AG04450 (cell line): ENCODE measurements around the gene MIA. TPM values are rescaled to one million over a fixed set of nuclear protein-coding genes. Genes with fewer than 3 reads are reported as not detected.

ENCODE experiments used
- CTCF ChIA-PET: fragments of 300-600, 350-600 bp; formaldehyde crosslinking; extraction: SDS; loops from one replicate; lab custom pipeline; 2022; ENCODE audit warnings: antibody characterized with exemption, inconsistent platforms; lab: Charles Lee
- POLR2A ChIA-PET: fragments of 350-600 bp; formaldehyde crosslinking; extraction: SDS; loops from one replicate; lab custom pipeline; 2021; ENCODE audit warnings: antibody characterized with exemption, inconsistent platforms; lab: Yijun Ruan, JAX
- DNase-seq: peaks from one replicate; pipeline ENCODE4 v3.0.0-alpha.2; 2011; ENCODE audit warnings: low read depth, low spot score
- H3K27ac ChIP-seq: one replicate; pipeline ENCODE4 v1.5.1; 2012; ENCODE audit warnings: low read depth, low read length, control low read depth
- H3K27me3 ChIP-seq: one replicate; pipeline ENCODE4 v1.6.0; 2012; ENCODE audit warnings: low read length; ENCODE audit not compliant: control insufficient read depth, insufficient read depth
- H3K4me3 ChIP-seq: 2 replicates; pipeline ENCODE4 v1.5.1; 2011; ENCODE audit warnings: mild to moderate bottlenecking, low read depth, low read length, control low read depth
- H3K9me3 ChIP-seq: 2 replicates; pipeline ENCODE4 v1.5.1; 2012; ENCODE audit warnings: low read length; ENCODE audit not compliant: control insufficient read depth, insufficient read depth
- polyA plus RNA-seq: library from polyadenylated mRNA; depleted of rRNA; stranded (reverse); fragments of >200 nt; gene quantifications from 2 replicates; pipeline ENCODE4 v1.2.3, GENCODE V29; 2011
- TF ChIP-seq, protein P1 (sequence below): IDR thresholded peaks from 2 replicates; pipeline ENCODE4 v1.5.1; 2011; ENCODE audit warnings: low read depth, low read length, control low read depth, inconsistent platforms

MIA gene
- polyA plus RNA-seq, 1 experiment, result not detected

DNA sequence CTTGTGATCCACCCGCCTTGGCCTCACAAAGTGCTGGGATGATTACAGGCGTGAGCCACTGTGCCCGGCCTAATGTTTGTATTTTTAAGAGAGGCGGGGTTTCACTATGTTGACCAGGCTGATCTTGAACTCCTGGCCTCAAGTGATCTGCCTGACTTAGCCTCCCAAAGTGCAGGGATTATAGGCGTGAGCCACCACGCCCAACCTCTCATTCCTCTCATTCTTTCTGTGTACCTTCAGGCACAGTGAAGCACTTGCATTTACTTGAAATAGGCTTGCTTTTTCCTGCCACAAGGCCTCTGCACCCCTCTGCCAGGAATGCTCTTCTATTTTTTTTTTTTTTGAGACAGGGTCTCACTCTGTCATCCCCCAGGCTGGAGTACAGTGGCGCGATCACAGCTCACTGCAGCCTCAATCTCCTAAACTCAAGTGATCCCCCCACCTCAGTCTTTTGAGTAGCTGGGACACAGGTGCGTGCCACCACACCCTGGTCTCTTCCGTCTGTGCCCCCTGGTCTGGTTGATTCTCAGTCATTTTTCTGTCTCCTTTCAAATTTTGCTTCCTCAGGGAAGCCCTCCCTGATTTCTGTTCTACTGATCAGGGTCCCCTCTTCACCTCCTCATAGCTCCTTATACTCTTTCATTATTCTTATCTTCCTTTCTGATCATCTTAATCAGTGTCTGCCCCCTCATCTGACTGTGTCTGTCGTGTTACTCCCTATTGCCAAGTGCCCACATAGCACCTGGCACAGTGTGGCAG lies 40.1 kb upstream of the MIA start:
- Histone ChIP-seq H3K4me3 (no peak overlapping the region), H3K9me3 (no peaks in the 10 kb centered on the region), H3K27ac (no peak overlapping the region), H3K27me3 (no peaks in the 10 kb centered on the region)
- ChIA-PET CTCF (no interaction called here), POLR2A (no interaction called here)
- TF ChIP-seq, protein P1, sequence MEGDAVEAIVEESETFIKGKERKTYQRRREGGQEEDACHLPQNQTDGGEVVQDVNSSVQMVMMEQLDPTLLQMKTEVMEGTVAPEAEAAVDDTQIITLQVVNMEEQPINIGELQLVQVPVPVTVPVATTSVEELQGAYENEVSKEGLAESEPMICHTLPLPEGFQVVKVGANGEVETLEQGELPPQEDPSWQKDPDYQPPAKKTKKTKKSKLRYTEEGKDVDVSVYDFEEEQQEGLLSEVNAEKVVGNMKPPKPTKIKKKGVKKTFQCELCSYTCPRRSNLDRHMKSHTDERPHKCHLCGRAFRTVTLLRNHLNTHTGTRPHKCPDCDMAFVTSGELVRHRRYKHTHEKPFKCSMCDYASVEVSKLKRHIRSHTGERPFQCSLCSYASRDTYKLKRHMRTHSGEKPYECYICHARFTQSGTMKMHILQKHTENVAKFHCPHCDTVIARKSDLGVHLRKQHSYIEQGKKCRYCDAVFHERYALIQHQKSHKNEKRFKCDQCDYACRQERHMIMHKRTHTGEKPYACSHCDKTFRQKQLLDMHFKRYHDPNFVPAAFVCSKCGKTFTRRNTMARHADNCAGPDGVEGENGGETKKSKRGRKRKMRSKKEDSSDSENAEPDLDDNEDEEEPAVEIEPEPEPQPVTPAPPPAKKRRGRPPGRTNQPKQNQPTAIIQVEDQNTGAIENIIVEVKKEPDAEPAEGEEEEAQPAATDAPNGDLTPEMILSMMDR, result no peak
- no peak for DNase-seq

- POLR2A ChIA-PET, result no interaction called here
- CTCF ChIA-PET, result no interaction called here
Measured at GRCh38 chr19:40736661-40737060, 38.7 kb upstream of the MIA start.

DNA sequence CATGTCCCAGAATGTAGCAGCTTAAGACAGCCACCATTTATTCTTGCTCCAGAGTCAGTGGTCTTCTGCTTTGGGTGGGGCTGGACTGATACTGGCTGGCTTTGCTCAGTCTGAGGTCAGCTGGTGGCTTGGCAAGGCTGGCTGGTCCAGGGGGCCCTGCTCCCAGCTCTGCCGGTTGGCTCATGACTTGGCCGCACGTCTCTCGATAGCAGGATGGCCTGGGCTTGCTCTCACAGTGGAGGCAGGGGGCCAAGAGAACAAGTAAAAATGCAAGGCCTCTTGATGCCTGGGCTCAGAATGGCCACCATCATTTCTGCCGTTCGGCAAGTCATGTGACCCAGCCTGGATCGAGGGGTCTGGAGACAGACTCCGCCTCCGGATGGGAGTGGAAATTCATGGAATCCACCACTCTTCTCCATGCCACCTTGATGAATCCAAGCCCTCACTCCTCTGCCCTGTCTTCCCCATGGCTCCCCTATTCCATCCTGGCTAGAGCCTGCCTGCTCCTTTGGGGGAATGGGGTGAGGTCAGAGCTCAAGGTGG lies 38.1 kb upstream of the MIA start:
- DNase-seq, result no peak
- TF ChIP-seq, protein P1, result no peak
- CTCF ChIA-PET, result no interaction called here
- H3K4me3 ChIP-seq, result no peak overlapping the region
- no peak overlapping the region for H3K27ac ChIP-seq
- H3K27me3 ChIP-seq, result no peaks in the 10 kb centered on the region
- no peaks in the 10 kb centered on the region for H3K9me3 ChIP-seq
- POLR2A ChIA-PET, result interaction anchor here (0.5 kb wide), 1 partner anchor 12 kb away, joined by 4 read pairs; no protein-coding TSS in a partner anchor

More at GRCh38 chr19:40736661-40737060, 38.7 kb upstream of the MIA start:
- DNase-seq, result no peak
- TF ChIP-seq, protein P1, result no peak
- Histone ChIP-seq H3K4me3 (no peak overlapping the region), H3K27ac (no peak overlapping the region), H3K9me3 (no peaks in the 10 kb centered on the region), H3K27me3 (no peaks in the 10 kb centered on the region)

GRCh38 chr19:40739030-40739839 lies 36.1 kb upstream of the MIA start:
- no peak for DNase-seq
- Histone ChIP-seq H3K4me3 (no peak overlapping the region), H3K9me3 (no peaks in the 10 kb centered on the region), H3K27me3 (no peaks in the 10 kb centered on the region), H3K27ac (no peak overlapping the region)
- CTCF ChIA-PET, result no interaction called here
- POLR2A ChIA-PET, result no interaction called here
- TF ChIP-seq, protein P1, result no peak
